GM21528 (cell line): ENCODE results near the gene SPPL2A.

Source experiments
- ATAC-seq: cut with Tn5 transposase; IDR thresholded peaks from one replicate; pipeline ENCODE4 v1.9.1; 2021; ENCODE audit warnings: mild to moderate bottlenecking, moderate library complexity; ENCODE audit not compliant: unreplicated experiment, low FRiP score

Gene SPPL2A

GRCh38 chr15:50687302-50687902 lies 78.1 kb downstream of the SPPL2A start:
- ATAC-seq = peak; percentile 4

GRCh38 chr15:50686469-50687301 lies 78.8 kb downstream of the SPPL2A start, which contains the start of gene TRPM7:
Gene TRPM7 (minus strand): TSS chr15:50686797. CDS start chr15:50686533, 264 bp downstream.
- peak; percentile 78 for ATAC-seq

GRCh38 chr15:50685976-50686468 lies 79.5 kb downstream of the SPPL2A start:
- peak; percentile 59 for ATAC-seq

- no peak for ATAC-seq
Measured at GRCh38 chr15:50685191-50685975, 80.1 kb downstream of the SPPL2A start.

- no peak for ATAC-seq
Measured at GRCh38 chr15:50681467-50681866, 84.0 kb downstream of the SPPL2A start.

GRCh38 chr15:50676799-50677483 lies 88.6 kb downstream of the SPPL2A start:
- no peak for ATAC-seq

GRCh38 chr15:50675535-50676144 lies 89.9 kb downstream of the SPPL2A start:
- no peak for ATAC-seq

GRCh38 chr15:50670115-50670514 lies 95.4 kb downstream of the SPPL2A start:
- no peak for ATAC-seq

GRCh38 chr15:50669611-50670010 lies 95.9 kb downstream of the SPPL2A start:
- no peak for ATAC-seq

- ATAC-seq = no peak
Measured at GRCh38 chr15:50665938-50666337, 99.6 kb downstream of the SPPL2A start.

GRCh38 chr15:50655555-50655954 lies 110.0 kb downstream of the SPPL2A start:
- ATAC-seq = no peak

GRCh38 chr15:50653156-50653743 lies 112.3 kb downstream of the SPPL2A start:
- ATAC-seq = no peak

GRCh38 chr15:50652671-50653070 lies 112.8 kb downstream of the SPPL2A start:
- no peak for ATAC-seq
